OCI-LY1 (cell line): Measurements from ENCODE around the gene RPS6KA2.

Experiments
- H2AFZ ChIP-seq: fragments of 200-600 bp; sonication (generic), shearing (Covaris generic); 2 replicates; pipeline ENCODE4 v1.6.0; 2014; ENCODE audit warnings: antibody characterized with exemption, mild to moderate bottlenecking, low read length
- H3F3A ChIP-seq: fragments of 200-600 bp; sonication (generic), shearing (Covaris generic); 2 replicates; pipeline ENCODE4 v1.6.0; 2014; ENCODE audit warnings: mild to moderate bottlenecking, antibody characterized with exemption, low read length, moderate library complexity; ENCODE audit not compliant: insufficient read depth
- H3K27ac ChIP-seq: fragments of 200-600 bp; sonication (generic); 2 replicates; pipeline ENCODE4 v1.5.1; 2014; ENCODE audit warnings: low read length, mixed run types, mild to moderate bottlenecking, low read depth; ENCODE audit not compliant: poor library complexity, severe bottlenecking
- H3K27me3 ChIP-seq: fragments of 200-600 bp; sonication (generic); 2 replicates; pipeline ENCODE4 v1.6.0; 2014; ENCODE audit warnings: antibody characterized with exemption, mild to moderate bottlenecking, low read length, moderate library complexity; ENCODE audit not compliant: insufficient read depth
- H3K36me3 ChIP-seq: fragments of 200-600 bp; sonication (generic); 2 replicates; pipeline ENCODE4 v1.6.1; 2014; ENCODE audit warnings: mild to moderate bottlenecking, antibody characterized with exemption, low read length, moderate library complexity, mixed read lengths; ENCODE audit not compliant: insufficient read depth
- H3K4me1 ChIP-seq: fragments of 200-600 bp; sonication (generic); 2 replicates; pipeline ENCODE4 v1.5.1; 2014; ENCODE audit warnings: mild to moderate bottlenecking, low read length, moderate library complexity; ENCODE audit not compliant: insufficient read depth, severe bottlenecking
- H3K4me2 ChIP-seq: fragments of 200-600 bp; sonication (generic), shearing (Covaris generic); 2 replicates; pipeline ENCODE4 v1.6.1; 2014; ENCODE audit warnings: low read length
- H3K4me3 ChIP-seq: fragments of 200-600 bp; sonication (generic); 2 replicates; pipeline ENCODE4 v1.5.1; 2014; ENCODE audit warnings: low read length, low read depth, mild to moderate bottlenecking, mixed read lengths; ENCODE audit not compliant: poor library complexity, severe bottlenecking
- H3K79me2 ChIP-seq: fragments of 200-600 bp; shearing (Covaris generic); 2 replicates; pipeline ENCODE4 v1.6.1; 2016; ENCODE audit warnings: mixed run types, low read length, mixed read lengths; ENCODE audit not compliant: insufficient read depth
- H3K9ac ChIP-seq: fragments of 200-600 bp; sonication (generic), shearing (Covaris generic); 2 replicates; pipeline ENCODE4 v1.6.1; 2014; ENCODE audit warnings: mild to moderate bottlenecking, low read length, mixed read lengths
- H3K9me2 ChIP-seq: fragments of 200-600 bp; sonication (generic), shearing (Covaris generic); 2 replicates; pipeline ENCODE4 v1.6.1; 2014; ENCODE audit warnings: low read depth, mild to moderate bottlenecking, low read length, mixed read lengths
- H3K9me3 ChIP-seq: fragments of 200-600 bp; shearing (Covaris generic); 2 replicates; pipeline ENCODE4 v1.6.1; 2014; ENCODE audit warnings: low read length, mixed read lengths
- H4K20me1 ChIP-seq: fragments of 200-600 bp; sonication (generic), shearing (Covaris generic); 2 replicates; pipeline ENCODE4 v1.6.0; 2016; ENCODE audit warnings: mild to moderate bottlenecking, low read length; ENCODE audit not compliant: insufficient read depth
- CTCF ChIP-seq: fragments of 200-600 bp; sonication (generic), shearing (Covaris generic); IDR thresholded peaks from 2 replicates; pipeline ENCODE4 v1.5.1; 2017; ENCODE audit warnings: mild to moderate bottlenecking, antibody characterized with exemption, low read length, moderate library complexity, mixed read lengths
- EZH2 ChIP-seq: fragments of 200-600 bp; sonication (generic), shearing (Covaris generic); IDR thresholded peaks from 2 replicates; pipeline ENCODE4 v1.8.0; 2017; ENCODE audit warnings: borderline replicate concordance, mixed run types, mild to moderate bottlenecking, antibody characterized with exemption, low read length, moderate library complexity, mixed read lengths

RPS6KA2 gene

DNA sequence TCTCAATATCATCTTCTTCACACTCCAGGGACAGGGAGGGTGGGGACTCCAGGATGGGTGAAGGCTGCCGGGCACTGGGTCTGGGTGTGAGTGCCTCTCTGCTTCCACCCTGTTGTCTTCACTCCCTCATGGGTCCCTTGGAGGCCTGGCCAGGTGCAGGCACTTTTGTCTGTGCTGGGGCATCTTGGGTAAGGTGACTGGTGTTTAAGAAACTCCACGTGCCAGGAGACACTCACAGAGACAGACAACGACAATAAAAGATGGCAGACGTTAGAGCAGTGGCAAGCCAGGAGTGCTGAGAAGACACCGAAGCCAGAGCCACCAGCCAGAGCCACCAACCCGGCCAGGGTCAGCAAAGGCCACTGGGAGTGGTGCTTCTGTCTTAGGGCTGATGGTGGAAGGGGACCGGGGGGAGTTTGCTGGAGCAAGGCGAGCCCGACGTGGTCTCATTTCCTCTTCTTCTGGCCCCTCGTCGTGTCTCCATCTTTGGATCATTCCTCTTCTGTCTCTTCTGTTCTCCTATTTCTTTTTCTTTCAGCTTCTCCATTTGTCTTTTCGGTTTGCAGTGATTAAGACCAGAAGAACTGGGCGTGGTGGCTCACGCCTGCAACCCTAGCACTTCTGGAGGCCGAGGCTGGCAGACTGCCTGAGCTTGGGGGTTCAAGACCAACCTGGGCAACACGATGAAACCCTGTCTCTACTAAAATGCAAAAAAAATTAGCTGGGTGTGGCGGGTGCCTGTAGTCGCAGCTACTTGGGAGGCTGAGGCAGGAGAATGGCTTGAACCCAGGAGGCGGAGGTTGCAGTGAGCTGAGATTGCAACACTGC is 131.3 kb downstream of the RPS6KA2 start:
- Histone ChIP-seq H4K20me1 (no peaks in the 10 kb centered on the region), H3K36me3 (no peaks in the 10 kb centered on the region; the same call in 1 of the 2 replicates), H2AFZ (no peak overlapping the region), H3K4me1 (no peaks in the 10 kb centered on the region), H3K9me2 (no peaks in the 10 kb centered on the region), H3K79me2 (no peaks in the 10 kb centered on the region), H3K27me3 (peaks cover 12% of the 10 kb centered on the region; the same call in 1 of the 2 replicates), H3K4me2 (no peak overlapping the region), H3K27ac (no peak overlapping the region), H3K9ac (no peak overlapping the region), H3F3A (no peaks in the 10 kb centered on the region), H3K4me3 (no peak overlapping the region), H3K9me3 (no peaks in the 10 kb centered on the region)
- TF ChIP-seq CTCF (no peak), EZH2 (no peak)

DNA sequence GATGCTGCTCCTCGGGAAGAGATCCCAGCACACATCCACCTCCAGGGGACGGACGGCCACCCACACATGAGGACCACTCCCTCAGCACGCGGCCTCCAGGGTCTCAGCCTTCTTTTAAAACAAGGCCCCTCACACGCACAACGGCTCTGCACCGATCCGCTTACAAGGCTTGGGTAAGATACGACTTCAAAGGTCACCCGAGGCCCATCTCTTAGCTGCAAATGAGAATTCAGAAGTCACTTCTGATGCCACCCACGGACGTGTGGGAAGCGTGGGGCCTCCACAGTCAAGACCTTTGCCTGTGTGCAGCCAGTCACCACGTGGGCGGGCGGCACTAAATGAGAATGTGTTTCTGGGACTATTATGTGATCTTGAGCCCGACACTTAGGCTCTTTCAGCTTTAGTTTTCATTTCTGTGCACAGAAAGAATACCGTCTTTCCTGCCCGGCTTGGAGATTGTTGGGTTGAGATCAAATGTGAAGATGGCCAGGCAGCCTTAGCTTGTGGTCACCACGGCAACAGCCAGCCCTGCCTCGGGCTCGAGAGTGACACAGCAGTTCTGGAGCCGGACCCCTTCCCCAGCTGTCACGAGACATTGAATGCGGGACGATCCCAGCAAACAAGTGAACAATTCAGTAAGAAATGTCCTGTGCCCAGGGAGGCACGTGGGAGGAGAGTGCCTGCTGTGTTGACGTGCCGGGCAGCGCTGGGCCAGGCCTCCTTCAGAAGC is 132.1 kb downstream of the RPS6KA2 start:
- Histone ChIP-seq H3K36me3 (no peaks in the 10 kb centered on the region; the same call in 1 of the 2 replicates), H3F3A (no peaks in the 10 kb centered on the region), H2AFZ (no peak overlapping the region), H3K9me2 (no peaks in the 10 kb centered on the region), H3K27ac (no peak overlapping the region), H3K4me2 (no peak overlapping the region), H3K79me2 (no peaks in the 10 kb centered on the region), H3K4me1 (no peaks in the 10 kb centered on the region), H4K20me1 (no peaks in the 10 kb centered on the region), H3K9me3 (no peaks in the 10 kb centered on the region), H3K9ac (no peak overlapping the region), H3K27me3 (peaks cover 12% of the 10 kb centered on the region; the same call in 1 of the 2 replicates), H3K4me3 (no peak overlapping the region)
- TF ChIP-seq EZH2, result no peak
- no peak for TF ChIP-seq CTCF

DNA sequence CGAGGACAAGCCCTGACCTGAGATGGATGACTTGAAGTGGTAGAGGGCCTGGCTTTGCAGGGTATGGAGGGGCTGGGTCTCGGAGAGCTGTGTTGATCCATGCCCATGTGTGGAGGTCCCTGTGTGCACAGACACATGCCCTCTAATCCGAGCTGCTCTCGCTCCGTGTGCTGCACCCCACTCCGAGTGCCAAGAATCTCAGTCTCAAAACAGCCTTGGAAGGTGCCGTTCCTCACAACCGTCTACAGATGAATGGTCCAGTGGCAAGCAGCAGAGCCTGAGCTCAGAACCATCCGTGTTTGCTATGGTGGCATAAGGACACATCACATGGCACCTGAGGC is 133.0 kb downstream of the RPS6KA2 start:
- H4K20me1 ChIP-seq, result no peaks in the 10 kb centered on the region
- no peaks in the 10 kb centered on the region for H3K9me3 ChIP-seq
- H2AFZ ChIP-seq, result no peak overlapping the region
- TF ChIP-seq EZH2 (no peak), CTCF (no peak)
- peaks cover 12% of the 10 kb centered on the region; the same call in 1 of the 2 replicates for H3K27me3 ChIP-seq
- no peak overlapping the region for H3K27ac ChIP-seq
- no peak overlapping the region for H3K4me2 ChIP-seq
- H3K9me2 ChIP-seq, result no peaks in the 10 kb centered on the region
- H3K36me3 ChIP-seq, result no peaks in the 10 kb centered on the region; the same call in 1 of the 2 replicates
- H3K4me1 ChIP-seq, result no peaks in the 10 kb centered on the region
- H3K79me2 ChIP-seq, result no peaks in the 10 kb centered on the region
- no peaks in the 10 kb centered on the region for H3F3A ChIP-seq
- H3K9ac ChIP-seq, result no peak overlapping the region
- no peak overlapping the region for H3K4me3 ChIP-seq
